HepG2 (cell line): Measurements from ENCODE around the gene PSMG1. TPM values are rescaled to one million over a fixed set of nuclear protein-coding genes. Genes with fewer than 3 reads are reported as not detected.

Experiments
- ARID4A ChIP-seq: sonication (generic); formaldehyde crosslinking; IDR thresholded peaks from 2 replicates; pipeline ENCODE4 v1.5.0; 2020; ENCODE audit warnings: mild to moderate bottlenecking, missing genetic modification reagents, borderline replicate concordance
- CENPT ChIP-seq: sonication (generic); formaldehyde crosslinking; IDR thresholded peaks from 2 replicates; pipeline ENCODE4 v1.8.0; 2022; ENCODE audit warnings: low read depth, mild to moderate bottlenecking, moderate library complexity, missing genetic modification reagents
- CTCF ChIP-seq: sonication (generic); formaldehyde crosslinking; IDR thresholded peaks from 2 replicates; pipeline ENCODE4 v1.5.0; 2020; ENCODE audit warnings: mild to moderate bottlenecking, missing genetic modification reagents, moderate library complexity
- DPF2 ChIP-seq: sonication (generic); formaldehyde crosslinking; IDR thresholded peaks from 2 replicates; pipeline ENCODE4 v1.4.0; 2020; ENCODE audit warnings: mild to moderate bottlenecking, low read depth, missing genetic modification reagents, borderline replicate concordance
- FOXJ3 ChIP-seq: sonication (generic); formaldehyde crosslinking; IDR thresholded peaks from 2 replicates; pipeline ENCODE4 v1.4.0; 2020; ENCODE audit warnings: missing genetic modification reagents, mild to moderate bottlenecking, borderline replicate concordance
- HNRNPK ChIP-seq: fragments of 200-400 bp; formaldehyde crosslinking; IDR thresholded peaks from 2 replicates; pipeline ENCODE4 v1.6.1; 2018; ENCODE audit warnings: low read length, low read depth, moderate library complexity, mild to moderate bottlenecking; ENCODE audit not compliant: poor library complexity, severe bottlenecking
- KLF13 ChIP-seq: sonication (generic); formaldehyde crosslinking; IDR thresholded peaks from 2 replicates; pipeline ENCODE4 v1.4.0; 2020; ENCODE audit warnings: mild to moderate bottlenecking, missing genetic modification reagents
- PAWR ChIP-seq: sonication (generic); formaldehyde crosslinking; IDR thresholded peaks from 2 replicates; pipeline ENCODE4 v1.4.0; 2020; ENCODE audit warnings: missing genetic modification reagents, mild to moderate bottlenecking, borderline replicate concordance
- PHF21A ChIP-seq: sonication (generic); formaldehyde crosslinking; IDR thresholded peaks from 2 replicates; pipeline ENCODE4 v1.5.0; 2020; ENCODE audit warnings: mild to moderate bottlenecking, missing genetic modification reagents
- RXRB ChIP-seq: IDR thresholded peaks from 2 replicates; pipeline ENCODE4 v1.6.1; 2016; ENCODE audit warnings: borderline replicate concordance, missing genetic modification reagents, missing compliant biosample characterization
- SIN3B ChIP-seq: fragments of 150-350 bp; IDR thresholded peaks from 2 replicates; pipeline ENCODE4 v1.6.1; 2014; ENCODE audit warnings: low read length
- THYN1 ChIP-seq: sonication (generic); formaldehyde crosslinking; IDR thresholded peaks from 2 replicates; pipeline ENCODE4 v1.8.1; 2023; ENCODE audit warnings: low read depth, mild to moderate bottlenecking, moderate library complexity, missing genetic modification reagents, borderline replicate concordance
- TRIM22 ChIP-seq: fragments of 450-650 bp; IDR thresholded peaks from 2 replicates; pipeline ENCODE4 v1.6.1; 2017
- ZBTB20 ChIP-seq: sonication (generic); formaldehyde crosslinking; IDR thresholded peaks from 2 replicates; pipeline ENCODE4 v1.8.1; 2023; ENCODE audit warnings: missing genetic modification reagents, low read depth, mild to moderate bottlenecking, borderline replicate concordance
- ZHX1 ChIP-seq: sonication (generic); formaldehyde crosslinking; IDR thresholded peaks from 2 replicates; pipeline ENCODE4 v1.8.1; 2022; ENCODE audit warnings: low read depth, mild to moderate bottlenecking, missing genetic modification reagents
- ZMYM2 ChIP-seq: sonication (generic); formaldehyde crosslinking; IDR thresholded peaks from 2 replicates; pipeline ENCODE4 v1.8.0; 2022; ENCODE audit warnings: mild to moderate bottlenecking, missing genetic modification reagents
- ZNF605 ChIP-seq: sonication (generic); formaldehyde crosslinking; IDR thresholded peaks from 2 replicates; pipeline ENCODE4 v1.8.0; 2022; ENCODE audit warnings: mild to moderate bottlenecking, missing genetic modification reagents
- ZNF768 ChIP-seq: sonication (generic); formaldehyde crosslinking; IDR thresholded peaks from 2 replicates; pipeline ENCODE4 v1.4.0; 2020; ENCODE audit warnings: missing genetic modification reagents
- polyA plus RNA-seq, 8 experiments: library from polyadenylated mRNA; depleted of rRNA in 3 of 8; stranded (reverse) in 7 of 8; unstranded in 1 of 8; fragments of >200 nt; fragmentation: Illumina TruSeq in 4 of 8; extraction: Trizol in 4 of 8; gene quantifications; 2 replicates each; pipeline versions ENCODE4 v1.2.1 to v1.2.3, GENCODE V29; 2011 to 2016; ENCODE audit warnings: low read depth in 4 of 8, missing spikeins in 1 of 8, mixed read lengths in 1 of 8; ENCODE audit not compliant: insufficient read depth in 1 of 8
- total RNA-seq, 5 experiments: library from RNA; depleted of rRNA; stranded (reverse); fragments of >200 nt; fragmentation: Illumina TruSeq; extraction: Trizol; gene quantifications; 2 replicates each; pipeline ENCODE4 v1.2.3, GENCODE V29; 2016; ENCODE audit warnings: low read depth in 1 of 5

PSMG1 gene
- total and polyA plus RNA-seq, 2 of the 13 experiments (the other 11 are each of a cell fraction or from before 2014, with no cell fraction given): 63.6 to 173 TPM

GRCh38 chr21:39183272-39184049, at the start of gene PSMG1 (continued):
- TF ChIP-seq ZHX1 (CRISPR knock-in tag) (no peak; the same call in none of the 2 replicates), CENPT (CRISPR knock-in tag) (0 out of 2 replicates have a peak, but pooled peaks have one; percentile 34), ZNF605 (no peak; the same call in 1 of the 2 replicates), SIN3B (no peak), ARID4A (CRISPR knock-in tag) (peak; percentile 96), ZMYM2 (CRISPR knock-in tag) (peak; percentile 90), DPF2 (CRISPR knock-in tag) (peak; percentile 59; the same call in 1 of the 2 replicates), HNRNPK (peak; percentile 76), RXRB (0 out of 2 replicates have a peak, but pooled peaks have one; percentile 36), ZBTB20 (no peak; the same call in 1 of the 2 replicates), PAWR (CRISPR knock-in tag) (0 out of 2 replicates have a peak, but pooled peaks have one; percentile 82), CTCF (0 out of 2 replicates have a peak, but pooled peaks have one; percentile 12), ZNF768 (peak; percentile 75; the same call in 1 of the 2 replicates), TRIM22 (no peak), THYN1 (CRISPR knock-in tag) (no peak), KLF13 (CRISPR knock-in tag) (no peak), PHF21A (CRISPR knock-in tag) (peak; percentile 44; the same call in 1 of the 2 replicates), FOXJ3 (CRISPR knock-in tag) (no peak)
